Measurements from ENCODE around the gene PFN3.
"Not testable (repeated sequence)": the region's sequence is repeated elsewhere in the genome, so short reads cannot be mapped to it uniquely, and the experiment has no call there.

PFN3 gene

DNA sequence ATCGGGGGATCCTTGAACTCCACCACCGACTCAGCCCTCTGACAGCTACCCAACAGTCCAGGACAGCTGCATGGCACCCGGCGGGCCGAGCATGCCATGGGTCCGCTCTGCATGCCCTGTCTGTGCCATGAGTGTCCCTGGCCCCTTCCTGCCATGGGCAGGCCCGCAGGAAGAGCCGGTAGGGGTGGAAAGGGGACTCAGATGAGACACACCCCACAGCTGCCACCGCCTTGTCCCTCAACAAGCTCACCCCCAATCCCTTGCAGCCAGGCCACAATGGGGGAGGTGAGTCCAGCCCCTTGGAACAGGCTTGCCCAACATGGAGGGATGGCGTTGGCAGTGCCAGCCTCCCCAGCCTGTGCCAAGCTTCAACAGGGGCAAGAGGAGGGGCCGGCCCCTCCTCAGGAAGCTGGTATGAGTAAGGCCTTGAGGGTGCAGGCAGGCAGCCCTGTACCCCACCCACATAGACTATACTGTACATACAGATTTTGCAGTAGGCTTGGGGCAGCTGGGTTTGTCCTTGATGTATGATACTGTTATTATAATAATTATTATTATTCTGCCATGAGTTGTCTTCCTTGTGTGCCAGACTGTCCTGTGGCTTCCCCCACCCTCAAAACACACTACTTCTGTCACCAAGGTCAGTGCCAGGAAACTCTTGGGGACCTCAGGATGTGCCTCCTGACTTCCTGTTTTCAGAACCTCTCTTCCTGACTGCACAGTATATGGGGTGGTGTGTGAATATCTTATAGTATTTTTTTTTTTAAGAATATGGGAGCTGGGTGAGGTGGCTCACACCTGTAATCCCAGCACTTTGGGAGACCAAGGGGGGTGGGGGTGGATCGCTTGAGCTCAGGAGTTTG, 28.2 kb downstream of the PFN3 start:
- DNase-seq (ENCODE audit: low spot score), result no peak

- no peak for DNase-seq (ENCODE audit: low spot score)
Measured at GRCh38 chr5:177371120-177372033, 29.1 kb downstream of the PFN3 start.

GRCh38 chr5:177370488-177371119, 29.9 kb downstream of the PFN3 start:
- DNase-seq (ENCODE audit: low spot score), result peak; percentile 94

GRCh38 chr5:177369645-177370440, 30.6 kb downstream of the PFN3 start:
- DNase-seq (ENCODE audit: low spot score), result no peak

- DNase-seq (ENCODE audit: low spot score), result peak; percentile 69
Measured at GRCh38 chr5:177368869-177369644, 31.4 kb downstream of the PFN3 start.

- DNase-seq (ENCODE audit: low spot score), result no peak
Measured at GRCh38 chr5:177367981-177368868, 32.2 kb downstream of the PFN3 start.

DNA sequence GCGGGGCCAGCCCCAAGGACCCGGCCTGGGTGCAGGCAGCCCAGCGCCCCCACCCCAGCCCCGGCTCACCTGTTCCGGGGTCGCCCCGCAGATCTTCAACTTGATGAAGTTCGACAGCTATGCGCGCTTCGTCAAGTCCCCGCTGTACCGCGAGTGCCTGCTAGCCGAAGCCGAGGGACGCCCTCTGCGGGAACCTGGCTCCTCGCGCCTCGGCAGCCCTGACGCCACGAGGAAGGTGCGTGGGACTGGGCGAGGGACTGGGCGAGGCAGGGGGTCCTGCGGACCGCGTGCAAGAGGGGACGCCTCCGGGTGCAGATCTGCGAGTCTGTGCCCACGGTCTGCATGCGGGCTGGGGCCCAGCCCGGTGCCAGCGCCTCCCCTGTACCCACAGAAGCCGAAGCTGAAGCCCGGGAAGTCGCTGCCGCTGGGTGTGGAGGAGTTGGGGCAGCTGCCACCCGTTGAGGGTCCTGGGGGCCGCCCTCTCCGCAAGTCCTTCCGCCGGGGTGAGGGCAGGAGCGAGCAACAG, 33.1 kb downstream of the PFN3 start:
- DNase-seq (ENCODE audit: low spot score), result no peak

GRCh38 chr5:177366528-177367322, 33.7 kb downstream of the PFN3 start:
- peak; percentile 96 for DNase-seq (ENCODE audit: low spot score)

DNA sequence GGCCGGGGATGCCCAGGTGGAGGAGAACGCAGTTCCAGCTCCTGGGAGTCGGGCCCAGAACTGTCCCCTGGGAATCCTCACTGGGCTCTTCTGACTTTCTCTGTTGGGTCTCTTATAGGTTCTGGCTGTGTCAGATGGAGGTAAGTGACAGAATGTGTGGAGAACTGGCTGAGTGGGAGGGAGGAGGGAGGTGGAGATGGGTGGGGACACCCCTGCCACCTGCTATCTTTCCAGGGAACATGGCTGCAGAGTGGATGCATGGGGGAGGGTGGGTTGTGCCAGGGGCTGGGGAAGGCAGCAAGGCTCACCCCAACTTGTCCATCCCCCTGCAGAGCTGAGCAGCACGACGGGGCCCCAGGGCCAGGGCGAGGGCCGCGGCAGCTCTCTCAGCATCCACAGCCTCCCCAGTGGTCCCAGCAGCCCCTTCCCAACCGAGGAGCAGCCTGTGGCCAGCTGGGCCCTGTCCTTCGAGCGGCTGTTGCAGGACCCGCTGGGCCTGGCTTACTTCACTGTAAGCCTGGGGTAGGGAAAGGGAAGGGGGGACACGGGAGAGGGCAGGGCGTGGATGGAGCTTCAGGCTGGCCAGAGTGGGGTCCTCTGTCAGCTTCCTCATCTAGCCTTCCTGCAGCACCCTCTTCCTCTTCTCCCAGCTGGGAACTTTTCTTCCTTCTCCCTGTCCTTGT, 34.5 kb downstream of the PFN3 start:
- DNase-seq (ENCODE audit: low spot score), result no peak

- no peak for DNase-seq (ENCODE audit: low spot score)
Measured at GRCh38 chr5:177364159-177364962, 36.1 kb downstream of the PFN3 start.

DNA sequence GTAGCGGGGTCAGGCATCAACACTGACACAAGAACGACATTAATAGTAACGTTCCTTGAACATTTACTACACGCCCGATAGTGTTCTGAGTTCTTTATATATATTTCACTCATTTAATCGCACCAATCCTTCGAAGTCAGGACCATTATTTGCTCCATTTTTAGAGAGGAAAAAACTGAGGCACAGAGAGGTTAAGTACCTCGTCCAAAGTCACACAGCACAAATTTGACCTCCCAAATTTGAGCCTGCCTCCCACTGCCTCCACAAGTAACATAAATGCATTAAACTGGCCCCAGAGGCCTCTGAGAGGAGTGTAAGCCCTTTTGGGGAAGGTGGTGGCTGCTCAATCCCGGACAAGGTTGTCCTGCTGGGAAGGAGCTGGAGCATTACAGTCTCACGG, 36.9 kb downstream of the PFN3 start:
- DNase-seq (ENCODE audit: low spot score), result no peak

DNA sequence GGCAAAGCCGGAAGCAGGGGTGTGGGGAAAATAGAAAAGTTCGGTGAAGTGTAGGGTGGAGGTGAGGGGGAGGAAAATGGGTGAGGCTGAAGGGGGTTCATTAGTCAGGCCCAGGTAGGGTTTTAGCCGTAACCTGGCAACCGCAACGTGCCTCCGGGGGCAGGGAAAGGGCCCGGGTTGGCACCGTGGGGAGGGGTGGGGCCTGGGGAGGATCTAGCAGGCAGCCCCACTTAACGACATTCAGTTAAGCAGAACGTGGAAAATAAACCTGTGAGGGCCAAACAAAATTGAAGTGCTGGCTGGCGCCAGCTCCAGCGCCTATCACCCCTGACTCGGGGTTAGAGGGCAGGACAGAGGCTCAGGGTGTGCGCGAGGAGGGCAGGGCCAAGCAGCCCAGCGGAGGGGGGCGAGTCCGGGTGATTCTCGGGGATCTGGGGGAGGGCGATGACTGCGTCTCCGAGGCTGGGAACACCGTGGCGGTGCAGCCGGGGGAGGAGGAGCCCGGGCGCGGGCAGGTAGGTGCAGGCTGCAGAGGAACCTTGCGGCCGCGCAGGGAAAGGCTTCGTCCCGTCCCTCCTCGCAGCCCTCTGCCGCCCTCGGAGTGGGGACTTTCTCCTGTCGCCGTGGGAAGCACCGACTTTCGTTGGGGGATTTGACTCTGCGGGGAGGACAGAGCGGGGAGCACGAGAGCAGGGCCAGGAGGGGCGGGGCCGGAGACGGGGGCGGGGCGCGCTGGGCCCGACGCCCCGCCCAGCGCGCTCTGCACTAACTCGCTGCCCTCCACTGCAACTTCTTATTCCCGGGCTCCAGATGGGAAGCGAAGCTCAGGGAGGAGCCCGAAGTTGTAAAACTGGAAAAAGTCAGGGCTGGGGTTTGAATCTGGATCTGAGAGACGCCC, 37.6 kb downstream of the PFN3 start:
- peak; percentile 91 for DNase-seq (ENCODE audit: low spot score)

GRCh38 chr5:177362292-177362609, 38.2 kb downstream of the PFN3 start:
- DNase-seq (ENCODE audit: low spot score), result no peak

- no peak for DNase-seq (ENCODE audit: low spot score)
Measured at GRCh38 chr5:177361418-177362291, 38.8 kb downstream of the PFN3 start.

GRCh38 chr5:177360740-177361139, 39.7 kb downstream of the PFN3 start:
- not testable (repeated sequence) for DNase-seq (ENCODE audit: low spot score)

All from GM03348 (cell line).